Kidney (tissue), 14 donors: ENCODE measurements around the gene DELE1. TPM values are rescaled to one million over a fixed set of nuclear protein-coding genes. Genes with fewer than 3 reads are reported as not detected.

ENCODE experiments used
- DNase-seq, 5 donors: peaks; one replicate each; pipeline ENCODE4 v3.0.0-alpha.2; 2013 to 2020
- FAIRE-seq: peaks from 2 replicates; lab custom pipeline; 2012; peaks lifted over from hg19 to GRCh38; lab: Jason Lieb, UNC
- H3K27ac ChIP-seq, 2 donors: one replicate each; pipeline ENCODE4 v1.7.0; 2013; ENCODE audit warnings: low read depth in 2 of 2, low read length in 2 of 2, inconsistent platforms in 1 of 2
- H3K27me3 ChIP-seq: one replicate; pipeline ENCODE4 v1.7.1; 2013; ENCODE audit warnings: low read length, inconsistent platforms; ENCODE audit not compliant: control insufficient read depth, insufficient read depth
- H3K36me3 ChIP-seq, 3 donors: one replicate each; pipeline versions ENCODE4 v1.7.0 to v1.7.1; 2013; ENCODE audit warnings: low read length in 3 of 3, control low read depth in 1 of 3, inconsistent platforms in 1 of 3; ENCODE audit not compliant: insufficient read depth in 3 of 3, control insufficient read depth in 2 of 3
- H3K4me1 ChIP-seq, 3 donors: one replicate each; pipeline versions ENCODE4 v1.7.0 to v1.7.1; 2013; ENCODE audit warnings: low read length in 3 of 3, inconsistent platforms in 1 of 3, low read depth in 1 of 3; ENCODE audit not compliant: control insufficient read depth in 2 of 3, insufficient read depth in 2 of 3
- H3K4me3 ChIP-seq, 3 donors: one replicate each; pipeline versions ENCODE4 v1.7.0 to v1.8.1; 2013; ENCODE audit warnings: low read length in 3 of 3, control low read depth in 1 of 3, inconsistent platforms in 1 of 3
- H3K9ac ChIP-seq, 3 donors: one replicate each; pipeline versions ENCODE4 v1.7.0 to v1.7.1; 2013; ENCODE audit warnings: low read length in 3 of 3, control low read depth in 1 of 3, inconsistent platforms in 1 of 3
- H3K9me3 ChIP-seq, 3 donors: one replicate each; pipeline versions ENCODE4 v1.7.0 to v1.7.1; 2013; ENCODE audit warnings: low read length in 3 of 3, control low read depth in 1 of 3, inconsistent platforms in 1 of 3; ENCODE audit not compliant: control insufficient read depth in 2 of 3, insufficient read depth in 1 of 3
- CTCF ChIP-seq: IDR thresholded peaks from 3 replicates; pipeline ENCODE4 v1.5.1; 2012; ENCODE audit warnings: mild to moderate bottlenecking, moderate library complexity, borderline replicate concordance; ENCODE audit not compliant: insufficient read depth; ENCODE audit errors: extremely low read depth
- intact Hi-C: fragments of 100-400 bp; cut with DNase I; formaldehyde crosslinking; loops from one replicate; pipeline ENCODE4 v1.11.1; 2022
- polyA plus RNA-seq: library from polyadenylated mRNA; stranded (reverse); fragments of 350-450 nt; fragmentation: Illumina TruSeq; extraction: RNeasy Lipid Tissue Mini Kit (QIAGEN cat#74804); gene quantifications from one replicate; pipeline ENCODE4 v1.2.3, GENCODE V29; 2014; ENCODE audit warnings: low read depth, low replicate concordance; ENCODE audit not compliant: insufficient read depth
- total RNA-seq: library from RNA; stranded (reverse); fragmentation: NEBNext Ultra II Directional; extraction: Animal tissue kit (Norgen Biotek cat#: 25700); gene quantifications from one replicate; pipeline ENCODE4 v1.2.1, GENCODE V29; 2021
- donor health status: control.
- donor health status: control.
- donor health status: control.
- donor health status: control.
- donor health status: control.
- donor health status: DM: yes; HTN: yes; CAD: no.
- donor health status: Normal renal cell carcinoma (clear cell type).

DELE1 gene
- total and polyA plus RNA-seq, 2 donors from 2014 or later: 67.7 to 82.3 TPM

GRCh38 chr5:141897425-141897824 is 26.2 kb upstream of the DELE1 start:
- no peaks in the 10 kb centered on the region for H3K27me3 ChIP-seq
- DNase-seq: no peak
- no peak for FAIRE-seq
- H3K36me3 ChIP-seq: no peaks in the 10 kb centered on the region
- intact Hi-C loops: no loop called here
- H3K4me1 ChIP-seq: no peaks in the 10 kb centered on the region
- no peak overlapping the region for H3K27ac ChIP-seq
- H3K9me3 ChIP-seq: no peaks in the 10 kb centered on the region
- no peak overlapping the region for H3K9ac ChIP-seq
- TF ChIP-seq CTCF: no peak
- H3K4me3 ChIP-seq: no peak overlapping the region

- H3K9me3 ChIP-seq: no peaks in the 10 kb centered on the region
- FAIRE-seq (no peak), DNase-seq (no peak)
- intact Hi-C loops: no loop called here
- no peak overlapping the region for H3K9ac ChIP-seq
- no peaks in the 10 kb centered on the region for H3K27me3 ChIP-seq
- no peaks in the 10 kb centered on the region for H3K36me3 ChIP-seq
- no peaks in the 10 kb centered on the region for H3K4me1 ChIP-seq
- no peak overlapping the region for H3K27ac ChIP-seq
- no peak for TF ChIP-seq CTCF
- no peak overlapping the region for H3K4me3 ChIP-seq
These were observed 25.1 kb upstream of the DELE1 start for GRCh38 chr5:141898448-141899049.

GRCh38 chr5:141902015-141902814 is 21.5 kb upstream of the DELE1 start:
- no peak overlapping the region for H3K27ac ChIP-seq
- H3K9me3 ChIP-seq: no peaks in the 10 kb centered on the region
- DNase-seq (no peak), FAIRE-seq (no peak)
- no peak overlapping the region for H3K4me3 ChIP-seq
- H3K36me3 ChIP-seq: no peaks in the 10 kb centered on the region
- H3K27me3 ChIP-seq: no peaks in the 10 kb centered on the region
- intact Hi-C loops: no loop called here
- peaks cover 0 to 3% (median 0%) of the 10 kb centered on the region in 3 donors for H3K4me1 ChIP-seq
- no peak for TF ChIP-seq CTCF
- no peak overlapping the region for H3K9ac ChIP-seq
